M059J (cell line): ENCODE data around the gene SLC24A3. TPM values are rescaled to one million over a fixed set of nuclear protein-coding genes. Genes with fewer than 3 reads are reported as not detected.
"Not testable (repeated sequence)": the region's sequence is repeated elsewhere in the genome, so short reads cannot be mapped to it uniquely, and the experiment has no call there.

Experiments
- DNase-seq: peaks from one replicate; pipeline ENCODE4 v3.0.0-alpha.2; 2012; ENCODE audit warnings: low read depth
- total RNA-seq: library from RNA; depleted of rRNA; stranded (reverse); fragments of >200 nt; shearing (Covaris generic); gene quantifications from 2 replicates; pipeline ENCODE4 v1.2.3, GENCODE V29; 2014

The SLC24A3 gene
- total RNA-seq, 1 experiment from 2014 or later, result 2.8 TPM

DNA sequence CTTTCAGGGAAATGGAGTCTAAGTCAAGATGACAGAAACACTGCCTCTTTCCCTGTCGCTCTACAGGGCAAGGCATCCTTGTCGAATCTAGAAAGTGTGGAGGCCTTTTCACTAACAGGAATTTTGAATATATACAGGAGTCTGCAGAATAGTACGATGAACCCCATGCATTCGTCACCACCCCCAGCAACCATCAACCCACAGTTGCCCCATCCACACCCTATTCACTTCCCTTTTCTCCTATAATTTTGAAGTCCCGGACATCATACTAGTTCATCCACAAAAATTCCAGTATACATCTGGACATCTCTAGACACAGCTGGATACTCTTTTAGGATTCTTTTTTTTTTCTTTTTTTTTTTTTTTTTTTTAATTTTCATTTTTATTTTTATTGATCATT lies 464.9 kb downstream of the SLC24A3 start:
- no peak for DNase-seq

DNA sequence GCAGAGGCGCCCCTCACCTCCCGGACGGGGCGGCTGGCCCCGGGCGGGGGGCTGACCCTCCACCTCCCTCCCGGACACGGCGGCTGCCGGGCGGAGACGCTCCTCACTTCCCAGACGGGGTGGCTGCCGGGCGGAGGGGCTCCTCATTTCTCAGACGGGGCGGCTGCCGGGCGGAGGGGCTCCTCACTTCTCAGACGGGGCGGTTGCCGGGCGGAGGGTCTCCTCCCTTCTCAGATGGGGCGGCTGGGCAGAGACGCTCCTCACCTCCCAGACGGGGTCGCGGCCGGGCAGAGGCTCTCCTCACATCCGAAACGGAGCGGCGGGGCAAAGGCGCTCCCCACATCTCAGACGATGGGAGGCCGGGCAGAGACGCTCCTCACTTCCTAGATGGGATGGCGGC lies 466.1 kb downstream of the SLC24A3 start:
- not testable (repeated sequence) for DNase-seq

DNA sequence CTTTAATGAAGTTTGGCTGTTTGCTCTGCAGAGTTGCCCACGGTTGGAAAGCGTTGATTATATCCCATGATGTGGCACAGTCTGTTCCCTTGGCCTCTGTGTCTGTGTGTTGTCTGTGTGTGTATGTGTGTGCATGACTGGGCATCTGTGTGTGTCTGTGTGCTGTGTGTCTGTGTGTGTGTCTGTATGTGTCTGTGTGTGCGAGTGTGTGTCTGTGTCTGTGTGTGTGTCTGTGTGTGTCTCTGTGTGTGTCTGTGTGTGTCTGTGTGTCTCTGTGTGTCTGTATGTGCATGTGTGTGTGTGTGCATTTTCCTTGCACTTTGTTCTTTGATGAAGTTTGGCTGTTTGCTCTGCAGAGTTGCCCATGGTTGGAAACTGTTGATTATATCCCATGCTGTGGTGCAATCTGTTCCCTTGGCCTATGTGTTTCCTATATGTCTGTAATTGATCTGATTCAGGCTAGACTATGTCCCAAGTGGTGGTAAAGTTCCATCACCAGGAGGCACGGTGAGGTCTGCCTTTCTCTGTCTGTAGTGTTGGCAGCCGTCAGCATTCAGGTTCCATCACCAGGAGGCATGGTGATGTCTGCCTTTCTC lies 467.6 kb downstream of the SLC24A3 start:
- DNase-seq, result no peak

DNA sequence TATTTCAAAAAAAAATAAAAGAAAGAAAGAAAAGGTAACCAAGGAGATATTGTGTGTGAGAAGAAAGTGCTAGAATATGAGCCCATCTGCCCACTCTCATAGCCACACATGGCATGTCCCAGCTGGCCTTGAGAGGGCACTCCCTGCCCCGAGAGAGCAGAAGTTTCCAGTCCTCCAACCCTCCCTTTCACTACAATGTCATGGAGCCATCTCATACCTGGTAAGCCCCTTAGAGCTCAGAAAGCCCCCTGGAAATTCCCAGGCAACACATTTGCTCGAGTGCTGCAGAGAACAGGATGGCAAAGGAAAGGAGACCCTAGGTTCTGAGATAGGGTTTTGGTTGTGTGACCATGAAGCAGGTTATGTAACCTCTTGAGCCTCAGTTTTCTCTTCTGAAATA lies 469.8 kb downstream of the SLC24A3 start:
- DNase-seq, result no peak

DNA sequence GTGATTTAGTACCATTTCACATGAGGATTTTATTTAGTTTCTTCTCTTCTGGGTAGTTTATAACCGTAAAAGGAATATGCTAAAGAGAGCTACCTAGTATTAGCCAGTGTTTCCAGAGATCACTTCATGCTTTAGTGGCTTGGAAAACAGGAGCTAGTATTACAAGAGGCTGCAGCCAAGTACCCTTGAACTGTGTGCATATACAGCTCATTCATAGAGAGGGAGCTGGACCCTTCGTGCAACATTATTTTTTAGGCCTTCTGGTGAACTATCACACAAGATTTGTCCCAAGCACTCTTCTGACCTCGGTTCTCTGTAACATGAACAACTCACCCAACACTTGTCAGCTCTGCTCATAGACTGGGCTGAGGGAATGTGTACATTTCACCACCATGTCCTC lies 470.7 kb downstream of the SLC24A3 start:
- DNase-seq, result no peak

DNA sequence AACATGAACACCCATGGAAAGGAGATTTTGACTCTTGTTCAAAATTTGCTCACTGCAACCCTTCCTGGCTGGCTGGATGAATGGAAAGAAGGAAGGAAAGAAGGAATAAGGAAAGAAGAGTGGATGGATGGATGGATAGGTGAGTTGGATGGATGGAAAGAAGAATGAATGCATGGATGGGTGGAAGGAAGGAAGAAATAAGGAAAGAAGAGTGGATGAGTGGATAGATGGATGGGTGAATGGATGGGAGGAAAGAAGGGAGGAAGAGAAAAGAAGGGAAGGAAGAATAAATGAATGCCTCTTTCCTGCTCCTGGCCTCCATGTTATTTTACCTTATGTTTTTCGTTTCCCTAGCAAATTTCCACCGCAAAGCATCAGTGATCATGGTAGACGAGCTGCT lies 471.4 kb downstream of the SLC24A3 start:
- DNase-seq, result no peak

DNA sequence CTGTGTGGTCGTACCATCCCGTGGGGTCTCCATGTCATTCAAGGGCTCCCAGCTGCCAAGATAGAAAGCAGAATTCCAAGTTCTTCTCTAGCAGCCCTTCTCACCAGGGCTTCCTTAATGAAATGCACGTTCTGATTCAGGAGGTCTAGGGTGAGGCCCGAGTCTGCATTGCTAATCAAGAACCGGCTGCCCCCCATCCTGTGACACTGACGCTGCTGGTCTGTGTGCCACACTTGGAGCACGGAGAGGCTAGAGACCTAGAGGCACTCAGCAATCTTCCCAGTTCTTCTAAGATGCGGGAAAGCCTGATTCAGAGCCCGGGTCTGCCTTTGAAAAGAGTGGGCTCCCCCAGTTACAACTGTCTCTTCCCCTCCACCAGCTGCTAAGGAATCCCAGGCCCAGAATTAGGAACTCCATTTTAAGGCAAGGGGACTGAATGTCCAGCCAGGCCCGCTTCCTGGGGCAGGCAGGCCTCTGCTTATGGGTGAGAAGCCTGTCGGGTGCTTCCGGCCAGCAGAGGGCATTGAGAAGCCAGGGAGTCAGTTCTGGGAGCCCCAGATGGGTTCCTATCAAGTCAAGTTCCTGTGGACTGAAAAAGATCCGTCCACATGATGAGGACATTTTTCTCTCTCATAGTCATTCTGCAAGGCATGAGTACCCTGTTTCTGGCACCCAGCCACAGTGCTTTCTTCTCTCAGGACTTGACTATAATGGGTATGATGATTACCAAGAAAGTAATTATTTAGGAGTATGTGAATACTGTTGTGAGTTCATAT lies 475.8 kb downstream of the SLC24A3 start:
- DNase-seq, result peak; percentile 94

DNA sequence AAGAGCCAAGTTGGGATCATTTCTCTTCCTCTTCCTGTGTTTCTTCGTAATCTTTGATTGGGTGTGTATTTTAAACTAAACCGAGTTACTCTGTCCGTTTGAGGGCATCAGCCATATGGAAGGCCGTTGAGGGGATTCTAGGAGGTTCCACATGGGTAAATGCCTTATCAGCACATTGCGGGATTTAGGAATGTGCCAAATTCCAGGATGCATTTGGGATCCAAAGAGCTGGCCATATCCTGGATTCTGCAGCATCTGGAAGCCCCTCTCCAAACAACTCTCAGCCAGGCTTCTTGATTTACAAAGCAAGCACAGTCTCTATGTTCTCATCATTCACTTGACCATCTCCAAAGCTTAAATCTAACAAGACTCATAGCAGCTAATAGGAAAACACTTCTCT lies 478.0 kb downstream of the SLC24A3 start:
- DNase-seq, result no peak

DNA sequence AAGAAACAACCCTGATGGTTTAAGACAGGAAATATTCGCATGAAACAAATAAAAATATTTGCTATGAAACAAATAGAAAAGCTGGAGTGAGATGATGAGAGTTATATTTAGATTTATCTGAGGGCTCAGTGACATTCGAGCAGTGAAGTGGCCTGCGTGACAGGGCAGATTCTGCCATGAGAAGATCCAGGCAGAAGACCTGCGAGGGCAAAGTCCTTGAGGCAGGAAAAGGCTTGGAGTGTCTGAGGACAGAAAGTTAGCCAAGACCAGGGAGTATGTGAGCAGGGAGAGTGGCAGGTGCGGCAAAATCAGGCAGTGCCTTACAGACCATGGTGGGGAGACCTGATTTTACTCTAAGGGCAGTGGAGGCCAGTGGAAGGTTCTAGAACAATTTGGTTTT lies 478.7 kb downstream of the SLC24A3 start:
- DNase-seq, result no peak

DNA sequence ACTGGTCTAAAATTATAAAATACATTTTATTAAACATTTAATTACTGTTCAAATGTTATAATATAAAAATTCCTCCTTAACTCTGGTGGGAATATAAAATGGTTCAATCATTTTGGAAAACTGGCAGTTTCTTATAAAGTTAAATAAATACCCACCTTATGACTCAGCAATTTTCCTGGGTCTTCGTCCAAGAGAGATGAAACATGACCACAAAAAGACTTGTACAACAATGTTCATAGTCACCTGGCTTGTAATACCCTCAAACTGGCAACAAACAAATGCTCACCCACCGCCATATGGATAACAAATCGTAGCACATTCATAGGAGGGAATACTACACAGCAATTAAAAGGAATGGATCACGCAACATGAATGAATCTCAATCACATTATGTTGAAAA lies 479.7 kb downstream of the SLC24A3 start:
- peak; percentile 77 for DNase-seq

DNA sequence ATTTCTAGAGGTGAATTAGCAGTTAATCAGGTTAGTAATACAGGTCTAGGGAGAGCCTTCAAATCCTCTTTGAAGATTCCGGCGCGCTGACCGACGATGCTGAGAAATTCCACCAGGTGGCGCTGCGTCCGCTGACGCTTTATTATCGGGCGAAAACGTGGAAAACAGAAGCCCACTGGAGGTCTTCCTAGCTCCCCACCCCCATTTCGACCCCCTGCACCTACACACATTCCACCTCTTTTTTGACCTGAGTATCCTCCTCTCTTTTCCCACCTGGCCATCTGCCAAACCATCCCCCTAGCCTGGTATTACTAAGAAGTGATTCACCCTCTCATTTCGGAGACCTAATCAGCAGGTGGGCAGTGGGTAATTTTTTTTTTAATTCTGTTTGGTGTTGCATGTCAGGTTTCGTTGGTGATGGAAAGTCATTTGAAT lies 480.3 kb downstream of the SLC24A3 start:
- DNase-seq, result peak; percentile 56

DNA sequence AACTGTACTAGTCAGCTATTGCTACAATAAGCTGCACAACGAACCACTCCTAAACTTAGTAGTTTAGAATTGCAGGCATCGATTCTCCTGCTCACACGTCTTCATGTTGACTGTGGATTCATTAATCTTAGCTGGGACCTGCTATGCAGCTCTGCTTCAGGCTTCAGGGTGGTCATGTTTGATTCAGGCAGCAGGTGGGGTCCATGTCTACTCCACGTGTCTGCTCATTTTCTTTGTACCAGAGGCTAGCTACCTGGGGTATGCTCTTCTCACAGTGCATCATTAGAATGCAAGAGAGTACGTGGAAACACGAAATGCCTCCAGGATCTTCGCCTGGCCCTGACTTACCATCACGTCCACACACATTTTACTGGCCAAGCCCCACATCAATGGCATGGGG lies 481.1 kb downstream of the SLC24A3 start:
- no peak for DNase-seq

DNA sequence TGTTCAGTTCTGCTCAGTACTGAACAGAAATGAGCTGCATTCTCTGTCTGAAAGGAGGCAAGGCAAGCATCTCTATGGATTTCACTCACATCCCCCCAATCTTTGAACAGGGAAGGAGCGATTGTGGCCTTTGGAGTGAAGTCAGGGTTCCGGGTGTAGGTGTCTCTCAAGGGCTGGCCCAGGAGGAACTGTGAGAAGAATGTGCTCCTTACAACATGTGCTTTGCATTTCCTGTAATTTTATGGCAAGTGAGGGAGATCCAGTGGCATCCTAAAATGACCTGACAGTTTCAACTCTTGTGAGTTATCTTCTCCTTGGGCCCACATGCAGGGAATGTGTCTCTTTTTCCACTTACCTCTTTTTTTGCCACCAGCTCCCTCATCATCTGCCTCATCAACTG lies 482.6 kb downstream of the SLC24A3 start:
- DNase-seq, result no peak

DNA sequence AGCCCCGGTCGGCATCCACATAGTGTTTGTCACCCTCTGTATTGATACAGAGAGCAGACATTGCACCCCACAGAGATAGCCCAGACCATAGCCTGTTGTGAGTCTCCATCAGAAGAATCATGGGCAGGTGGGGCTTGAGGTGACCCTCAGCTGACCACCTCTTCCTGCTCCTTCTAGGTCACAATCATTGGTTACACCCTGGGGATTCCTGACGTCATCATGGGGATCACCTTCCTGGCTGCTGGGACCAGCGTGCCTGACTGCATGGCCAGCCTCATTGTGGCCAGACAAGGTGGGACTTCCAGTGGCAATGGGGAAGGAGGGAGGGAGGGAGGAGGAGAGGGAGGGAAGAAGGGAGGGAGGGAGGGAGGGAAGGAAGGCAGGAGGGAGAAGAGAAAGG lies 484.2 kb downstream of the SLC24A3 start:
- no peak for DNase-seq

DNA sequence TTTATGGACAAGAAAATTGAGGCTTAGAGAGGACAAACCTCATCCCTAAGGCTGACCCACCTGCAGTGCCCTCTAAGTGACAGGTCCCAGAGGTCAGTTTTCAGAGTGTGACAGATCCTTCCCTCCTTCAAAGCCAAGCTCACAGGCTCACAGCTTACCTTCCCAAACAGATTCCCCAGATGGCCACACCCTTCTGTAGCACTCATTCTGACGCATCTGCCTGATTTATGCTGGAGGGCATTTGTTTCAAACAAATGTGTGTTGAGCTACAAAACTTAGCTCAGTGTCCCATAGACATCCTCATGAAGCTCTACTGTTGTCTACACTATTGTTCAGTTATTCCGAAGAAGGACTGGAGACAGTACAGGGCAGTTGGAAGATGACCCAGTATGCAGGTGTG lies 485.0 kb downstream of the SLC24A3 start:
- no peak for DNase-seq

DNA sequence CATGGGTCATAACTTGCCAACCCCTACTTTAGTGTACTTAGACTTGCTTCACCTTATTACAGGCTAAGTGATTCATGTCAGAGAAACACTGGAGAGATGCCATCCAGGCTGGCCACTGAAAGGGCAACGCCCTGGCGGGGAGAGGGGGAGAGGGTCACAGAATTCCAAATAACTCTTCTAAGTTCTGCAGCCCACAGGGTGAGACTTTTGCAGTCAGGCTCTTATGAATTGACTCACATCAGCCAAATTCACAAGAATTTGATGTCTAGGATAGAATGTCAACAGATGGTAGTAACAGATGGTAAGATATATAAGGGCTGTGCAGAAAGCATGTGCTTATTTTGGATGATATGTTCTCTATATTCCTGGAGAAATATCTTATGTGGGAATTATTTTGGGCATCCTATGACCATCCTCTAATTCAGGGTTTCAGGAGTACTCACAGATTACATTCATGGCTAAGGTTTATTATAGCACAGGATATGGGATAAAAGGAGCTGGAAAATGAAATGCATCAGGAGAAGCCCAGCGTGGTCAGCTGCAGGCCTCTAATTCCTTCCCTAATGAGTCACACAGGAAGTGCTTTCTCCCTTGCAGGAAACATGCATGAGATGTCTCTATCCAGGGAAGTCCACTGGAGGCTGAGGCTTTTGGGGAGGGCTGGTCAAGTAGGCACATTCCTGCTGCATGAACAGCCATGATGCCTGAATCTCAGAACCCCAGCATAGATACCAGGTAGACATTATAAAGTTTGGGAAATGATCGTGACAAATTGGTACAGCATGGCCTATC lies 486.9 kb downstream of the SLC24A3 start:
- peak; percentile 97 for DNase-seq

DNA sequence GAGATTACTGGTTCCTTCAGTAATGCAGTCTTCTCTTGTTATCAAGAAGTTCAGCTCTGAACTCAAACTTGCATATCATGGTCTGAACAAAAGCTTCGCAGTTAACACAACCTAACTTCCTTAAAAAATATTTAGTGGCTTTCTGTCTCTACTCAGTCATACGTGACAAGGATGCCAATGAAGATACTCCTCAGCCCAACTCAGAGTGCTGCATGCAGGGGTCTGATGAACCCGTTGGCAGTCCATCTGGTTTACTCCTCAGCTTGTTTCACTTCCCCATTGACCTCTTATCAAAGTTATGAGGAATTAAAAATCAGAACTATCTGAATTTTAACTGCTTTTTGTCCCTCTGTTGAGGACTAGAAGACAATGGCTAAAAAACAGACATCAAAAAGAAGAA lies 489.0 kb downstream of the SLC24A3 start:
- no peak for DNase-seq

DNA sequence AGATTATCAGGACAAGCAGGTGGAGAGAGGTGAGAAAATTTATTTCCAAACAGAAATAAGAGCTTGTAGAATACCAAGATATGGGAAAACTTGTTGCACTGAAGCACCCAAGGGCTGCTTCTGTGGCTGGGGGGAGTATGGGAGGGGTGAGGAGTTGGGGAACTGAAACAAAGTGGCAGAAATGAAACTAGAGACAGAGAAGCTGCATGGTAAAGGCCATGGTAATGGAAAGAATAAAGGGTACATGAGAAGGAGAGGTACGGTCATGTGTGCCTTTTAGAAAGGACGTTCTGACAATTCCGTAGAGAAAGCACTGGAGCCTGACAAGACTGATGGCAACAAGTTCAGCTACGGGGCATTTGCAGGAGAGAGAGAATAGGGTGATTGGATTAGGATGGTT lies 494.0 kb downstream of the SLC24A3 start:
- DNase-seq, result no peak

DNA sequence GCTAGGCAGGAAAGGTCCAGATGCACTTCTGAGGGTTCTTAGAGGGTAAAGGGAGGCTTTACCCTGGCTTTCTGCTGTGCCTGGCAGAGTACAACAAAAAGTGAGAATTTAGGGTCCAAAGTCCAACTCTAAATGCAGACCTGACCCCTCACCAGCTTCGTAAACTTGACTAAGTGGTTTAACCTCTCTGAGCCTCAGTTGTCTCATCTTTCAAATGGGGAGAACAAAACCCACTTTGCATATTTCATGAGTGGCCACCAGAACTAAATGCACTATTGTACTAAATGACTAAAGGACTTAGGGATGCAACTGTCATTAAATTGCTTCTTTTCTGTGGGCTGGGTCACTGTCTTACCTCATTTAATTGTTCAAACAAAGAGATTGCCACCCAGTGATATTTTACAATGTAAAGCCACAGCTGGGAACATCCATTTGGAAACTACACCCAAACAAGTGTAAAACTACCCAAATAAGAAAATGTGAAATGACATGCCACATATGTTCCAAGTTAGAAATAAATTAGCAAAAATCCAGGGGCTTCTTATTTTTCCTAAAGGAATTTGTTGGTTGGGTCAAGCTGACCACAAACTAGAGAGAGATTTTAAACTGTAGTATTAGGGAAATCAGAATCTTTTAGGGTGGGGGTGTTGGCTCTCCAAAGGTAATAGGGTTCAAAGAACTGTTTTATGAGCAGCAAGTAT lies 497.3 kb downstream of the SLC24A3 start:
- DNase-seq, result no peak

DNA sequence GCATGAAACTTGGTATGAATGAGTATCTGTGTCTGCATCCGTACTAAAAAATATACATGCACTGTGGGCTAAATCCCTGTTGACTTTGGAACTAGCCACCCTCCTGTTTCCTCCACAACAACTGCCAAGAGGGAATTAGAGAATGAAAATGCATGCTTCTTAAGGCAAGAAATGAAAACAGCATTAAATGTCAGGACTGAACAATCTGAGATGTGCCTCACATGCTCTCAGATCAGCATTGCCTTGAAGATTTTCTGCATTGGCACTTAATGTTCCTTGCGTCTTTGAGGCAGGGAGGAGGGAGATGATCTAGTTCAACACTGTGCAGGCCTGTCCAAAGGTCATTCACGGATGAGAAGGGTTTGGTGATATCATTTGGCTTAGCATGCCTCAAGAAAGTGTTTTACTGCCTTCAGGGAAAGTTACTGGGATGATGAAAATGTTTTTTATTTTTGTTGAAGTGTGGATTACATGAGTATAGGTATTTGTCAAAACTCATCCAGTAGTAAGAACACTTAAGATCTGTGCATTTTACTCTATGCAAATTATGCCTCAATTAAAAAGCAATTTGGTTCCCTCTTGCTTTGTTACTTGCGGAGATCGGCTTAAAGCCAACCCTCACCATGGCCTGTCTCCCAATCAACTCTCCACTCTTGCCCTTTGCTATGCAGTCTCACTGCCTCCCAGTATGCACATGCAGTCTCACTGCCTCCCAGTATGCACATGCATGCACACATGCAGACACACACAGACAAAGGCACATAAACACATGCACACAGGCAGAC lies 498.1 kb downstream of the SLC24A3 start:
- no peak for DNase-seq

DNA sequence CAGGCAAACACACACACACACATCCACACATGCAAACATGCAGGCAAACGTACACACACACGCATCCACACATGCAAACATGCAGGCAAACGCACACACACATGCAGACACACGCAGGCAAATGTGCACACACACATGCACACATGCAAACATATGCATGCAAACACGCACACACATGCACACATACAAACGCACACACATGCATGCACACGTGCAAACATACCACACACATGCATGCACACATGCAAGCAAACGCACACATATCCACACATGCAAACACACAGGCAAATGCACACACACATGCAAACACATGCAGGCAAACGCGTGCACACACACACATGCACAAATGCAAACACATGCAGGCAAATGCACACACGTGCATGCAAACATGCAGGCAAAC lies 498.7 kb downstream of the SLC24A3 start:
- DNase-seq, result no peak
